GM12878 (cell line): Measurements from ENCODE around the gene KDM4C. TPM values are rescaled to one million over a fixed set of nuclear protein-coding genes. Genes with fewer than 3 reads are reported as not detected.

Experiments
- ATAC-seq: fragments of 200-7000 bp; cut with Tn5 transposase; 3 replicates; pipeline ENCODE4 v1.9.1; 2020; ENCODE audit warnings: mild to moderate bottlenecking, moderate library complexity
- BruUV-seq: library from RNA; stranded (reverse); fragments of 400-500 nt; replicated peaks from 2 replicates; lab custom pipeline; 2021; lab: Mats Ljungman, UMichigan
- CTCF ChIA-PET: fragments of 300-600 bp; sonication (Branson Sonifier 250); formaldehyde crosslinking; extraction: SDS; loops from one replicate; lab custom pipeline; 2021; ENCODE audit warnings: inconsistent platforms; lab: Yijun Ruan, JAX
- POLR2A ChIA-PET: fragments of 350-600 bp; formaldehyde crosslinking; extraction: SDS; loops from one replicate; lab custom pipeline; 2021; ENCODE audit warnings: inconsistent platforms; lab: Charles Lee
- RAD21 ChIA-PET: fragments of 300-600 bp; sonication (Branson Sonifier 250); formaldehyde crosslinking; loops from one replicate; lab custom pipeline; 2023; ENCODE audit warnings: antibody characterized with exemption; ENCODE audit not compliant: unreplicated experiment; lab: Charles Lee
- SMC1A ChIA-PET: fragments of 300-600 bp; sonication (Branson Sonifier 250); formaldehyde crosslinking; loops from one replicate; lab custom pipeline; 2023; ENCODE audit not compliant: unreplicated experiment, uncharacterized antibody; lab: Charles Lee
- DNase-seq: peaks from one replicate; pipeline ENCODE4 v3.0.0-alpha.2; 2011; ENCODE audit warnings: low read depth, low spot score
- FAIRE-seq: peaks from 3 replicates; lab custom pipeline; 2011; peaks lifted over from hg19 to GRCh38; lab: Jason Lieb, UNC
- H2AFZ ChIP-seq: 2 replicates; pipeline ENCODE4 v1.6.0; 2011; ENCODE audit warnings: low read depth, low read length, control low read depth; ENCODE audit not compliant: control insufficient read depth
- H3K27ac ChIP-seq: 2 replicates; pipeline ENCODE4 v1.5.1; 2011; ENCODE audit warnings: control low read depth; ENCODE audit not compliant: control insufficient read depth, insufficient read depth
- H3K27me3 ChIP-seq, 2 experiments: replicated peaks in 1 of 2; 2 replicates each; pipeline versions ENCODE4 v1.6.0 to v1.6.1; 2011; ENCODE audit warnings: low read length in 1 of 2; ENCODE audit not compliant: control insufficient read depth in 2 of 2, insufficient read depth in 2 of 2
- H3K36me3 ChIP-seq, 2 experiments: 2 replicates each; pipeline ENCODE4 v1.5.1; 2011; ENCODE audit warnings: low read length in 1 of 2; ENCODE audit not compliant: control insufficient read depth in 2 of 2, insufficient read depth in 2 of 2
- H3K4me1 ChIP-seq: 2 replicates; pipeline ENCODE4 v1.6.1; 2011; ENCODE audit warnings: mild to moderate bottlenecking, low read length, moderate library complexity, mixed read lengths; ENCODE audit not compliant: control insufficient read depth, insufficient read depth
- H3K4me2 ChIP-seq: 2 replicates; pipeline ENCODE4 v1.6.0; 2011; ENCODE audit warnings: control low read depth; ENCODE audit not compliant: control insufficient read depth, insufficient read depth
- H3K4me3 ChIP-seq: fragments of 200-600 bp; sonication (generic); 2 replicates; pipeline ENCODE4 v1.5.1; 2016
- H3K79me2 ChIP-seq: 2 replicates; pipeline ENCODE4 v1.6.0; 2011; ENCODE audit warnings: low read length; ENCODE audit not compliant: control insufficient read depth, insufficient read depth
- H3K9ac ChIP-seq: 2 replicates; pipeline ENCODE4 v1.8.0; 2011; ENCODE audit warnings: low read length, control low read depth, mixed read lengths; ENCODE audit not compliant: control insufficient read depth, insufficient read depth
- H3K9me3 ChIP-seq: replicated peaks from 3 replicates; pipeline ENCODE4 v1.5.1; 2011; ENCODE audit warnings: mild to moderate bottlenecking, low read length; ENCODE audit not compliant: control insufficient read depth, insufficient read depth
- H4K20me1 ChIP-seq: 2 replicates; pipeline ENCODE4 v1.6.0; 2011; ENCODE audit not compliant: control insufficient read depth, insufficient read depth
- CREB1 ChIP-seq: IDR thresholded peaks from 2 replicates; pipeline ENCODE4 v1.6.1; 2012; ENCODE audit warnings: low read depth, mild to moderate bottlenecking, inconsistent platforms
- FOS ChIP-seq: IDR thresholded peaks from 3 replicates; pipeline ENCODE4 v1.6.1; 2011; ENCODE audit warnings: borderline replicate concordance; ENCODE audit not compliant: insufficient read length; ENCODE audit errors: extremely low read depth
- GATAD2B ChIP-seq: fragments of 450-650 bp; conservative IDR thresholded peaks from 2 replicates; pipeline ENCODE4 v1.6.1; 2017; ENCODE audit warnings: low read depth, mild to moderate bottlenecking, moderate library complexity
- WGBS: methylation state at CpG from one replicate; pipeline ENCODE4 v1.1.6; 2016; ENCODE audit warnings: low lambda C conversion rate; ENCODE audit not compliant: insufficient replicate concordance, insufficient coverage; ENCODE audit errors: missing lambda C conversion rate; 5-methylcytosine and 5-hydroxymethylcytosine counted together
- in situ Hi-C: fragments of 300-500 bp; cut with MboI; formaldehyde crosslinking; loops from 9 replicates; pipeline ENCODE4 v1.14.3; 2018; ENCODE audit warnings: mixed read lengths
- intact Hi-C: fragments of 100-400 bp; cut with micrococcal nuclease; formaldehyde crosslinking; loops from one replicate; pipeline ENCODE4 v1.14.2; 2022; ENCODE audit not compliant: unreplicated experiment
- polyA plus RNA-seq, 11 experiments: library from polyadenylated mRNA; depleted of rRNA in 4 of 11; unstranded in 6 of 11; stranded (reverse) in 5 of 11; fragments of >200 nt; fragmentation: Nextera tagmentation in 4 of 11; fragmentation: Illumina TruSeq in 1 of 11; extraction: Ambion mirVana in 4 of 11; extraction: Trizol in 1 of 11; gene quantifications; 1 replicate in 1 of 11; 2 replicates in 10 of 11; pipeline versions ENCODE4 v1.2.1 to v1.2.3, GENCODE V29; 2011 to 2016; ENCODE audit warnings: inconsistent platforms in 2 of 11, missing spikeins in 2 of 11, low read depth in 1 of 11
- total RNA-seq, 4 experiments: library from RNA; depleted of rRNA in 3 of 4; stranded (reverse); fragments of >200 nt in 3 of 4; fragmentation: Illumina TruSeq in 1 of 4; extraction: Trizol in 1 of 4; gene quantifications; 2 replicates each; pipeline versions ENCODE4 v1.2.1 to v1.2.3, GENCODE V29; 2013 to 2021
- TF ChIP-seq, protein P1 (sequence below): fragments of 450-650 bp; conservative IDR thresholded peaks from 2 replicates; pipeline ENCODE4 v1.6.1; 2017; ENCODE audit warnings: mild to moderate bottlenecking, moderate library complexity
- TF ChIP-seq, protein P2 (sequence below): IDR thresholded peaks from 2 replicates; pipeline ENCODE4 v1.6.1; 2012; ENCODE audit warnings: low read depth, low read length, improper control_type of control experiment

The KDM4C gene
- total and polyA plus RNA-seq, 10 of the 15 experiments (the other 5 are each of a cell fraction or from before 2014, with no cell fraction given) = 6.8 to 41.2 (median 20.1) TPM

DNA sequence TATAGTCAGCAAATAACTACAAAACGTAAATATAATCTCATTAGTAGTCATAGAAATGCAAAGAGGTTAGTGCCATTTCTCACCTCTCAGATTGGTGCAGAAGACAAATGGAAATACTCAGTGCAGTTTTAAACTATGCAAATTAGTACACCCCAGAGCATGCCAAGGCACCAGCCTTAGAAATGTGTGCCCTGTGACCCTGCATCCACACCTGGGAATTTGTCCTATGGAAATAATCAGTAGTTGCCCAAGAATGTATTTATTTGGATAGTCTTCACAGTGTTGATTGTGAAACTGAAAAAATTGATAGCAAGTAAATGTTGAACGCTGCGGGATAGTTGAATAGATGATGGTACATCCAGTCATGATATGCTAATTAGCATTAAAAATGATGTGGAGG, 152.7 kb downstream of the KDM4C start:
- POLR2A ChIA-PET = no interaction called here
- intact Hi-C loops (loop anchor here (10.0 kb wide), 1 partner anchor 384 kb away; no protein-coding TSS in a partner anchor), in situ Hi-C loops (loop anchor here (10.0 to 25.0 kb wide), 3 partner anchors 384 to 877 kb away; partner anchors contain the start of gene DMAC1)
- no peaks in the 10 kb centered on the region for H3K9me3 ChIP-seq
- WGBS = 96% methylated on average over 3 of the region's 3 CpGs
- DNase-seq (no peak), ATAC-seq (no peak), FAIRE-seq (no peak)
- H3K4me3 ChIP-seq = no peak overlapping the region
- H3K79me2 ChIP-seq = no peaks in the 10 kb centered on the region
- no peak overlapping the region for H3K4me2 ChIP-seq
- SMC1A ChIA-PET = interaction anchor here (1.0 to 2.3 kb wide), 6 partner anchors 8 to 160 kb away, joined by 3 to 11 read pairs (median 3); no protein-coding TSS in a partner anchor
- H3K27me3 ChIP-seq = no peaks in the 10 kb centered on the region
- H2AFZ ChIP-seq = no peak overlapping the region
- H3K4me1 ChIP-seq = no peaks in the 10 kb centered on the region
- no peaks in the 10 kb centered on the region; a peak in 1 of 4 replicates for H3K36me3 ChIP-seq
- H4K20me1 ChIP-seq = no peaks in the 10 kb centered on the region
- H3K9ac ChIP-seq = no peak overlapping the region
- no peak overlapping the region for H3K27ac ChIP-seq
- CTCF ChIA-PET = interaction anchor here (0.7 to 1.8 kb wide), 3 partner anchors 10 to 323 kb away, joined by 3 to 8 read pairs (median 3); no protein-coding TSS in a partner anchor
- RAD21 ChIA-PET = interaction anchor here (1.0 to 1.1 kb wide), 2 partner anchors 142 to 143 kb away, joined by 3 to 4 read pairs; no protein-coding TSS in a partner anchor
- no TSS peak for BruUV-seq
- TF ChIP-seq CREB1 (no peak), FOS (no peak), GATAD2B (no peak)
- TF ChIP-seq, protein P1, sequence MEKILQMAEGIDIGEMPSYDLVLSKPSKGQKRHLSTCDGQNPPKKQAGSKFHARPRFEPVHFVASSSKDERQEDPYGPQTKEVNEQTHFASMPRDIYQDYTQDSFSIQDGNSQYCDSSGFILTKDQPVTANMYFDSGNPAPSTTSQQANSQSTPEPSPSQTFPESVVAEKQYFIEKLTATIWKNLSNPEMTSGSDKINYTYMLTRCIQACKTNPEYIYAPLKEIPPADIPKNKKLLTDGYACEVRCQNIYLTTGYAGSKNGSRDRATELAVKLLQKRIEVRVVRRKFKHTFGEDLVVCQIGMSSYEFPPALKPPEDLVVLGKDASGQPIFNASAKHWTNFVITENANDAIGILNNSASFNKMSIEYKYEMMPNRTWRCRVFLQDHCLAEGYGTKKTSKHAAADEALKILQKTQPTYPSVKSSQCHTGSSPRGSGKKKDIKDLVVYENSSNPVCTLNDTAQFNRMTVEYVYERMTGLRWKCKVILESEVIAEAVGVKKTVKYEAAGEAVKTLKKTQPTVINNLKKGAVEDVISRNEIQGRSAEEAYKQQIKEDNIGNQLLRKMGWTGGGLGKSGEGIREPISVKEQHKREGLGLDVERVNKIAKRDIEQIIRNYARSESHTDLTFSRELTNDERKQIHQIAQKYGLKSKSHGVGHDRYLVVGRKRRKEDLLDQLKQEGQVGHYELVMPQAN = no peak
- TF ChIP-seq, protein P2, sequence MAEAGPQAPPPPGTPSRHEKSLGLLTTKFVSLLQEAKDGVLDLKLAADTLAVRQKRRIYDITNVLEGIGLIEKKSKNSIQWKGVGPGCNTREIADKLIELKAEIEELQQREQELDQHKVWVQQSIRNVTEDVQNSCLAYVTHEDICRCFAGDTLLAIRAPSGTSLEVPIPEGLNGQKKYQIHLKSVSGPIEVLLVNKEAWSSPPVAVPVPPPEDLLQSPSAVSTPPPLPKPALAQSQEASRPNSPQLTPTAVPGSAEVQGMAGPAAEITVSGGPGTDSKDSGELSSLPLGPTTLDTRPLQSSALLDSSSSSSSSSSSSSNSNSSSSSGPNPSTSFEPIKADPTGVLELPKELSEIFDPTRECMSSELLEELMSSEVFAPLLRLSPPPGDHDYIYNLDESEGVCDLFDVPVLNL = no peak
